ENCODE measurements around the gene FAM3D.

DNA sequence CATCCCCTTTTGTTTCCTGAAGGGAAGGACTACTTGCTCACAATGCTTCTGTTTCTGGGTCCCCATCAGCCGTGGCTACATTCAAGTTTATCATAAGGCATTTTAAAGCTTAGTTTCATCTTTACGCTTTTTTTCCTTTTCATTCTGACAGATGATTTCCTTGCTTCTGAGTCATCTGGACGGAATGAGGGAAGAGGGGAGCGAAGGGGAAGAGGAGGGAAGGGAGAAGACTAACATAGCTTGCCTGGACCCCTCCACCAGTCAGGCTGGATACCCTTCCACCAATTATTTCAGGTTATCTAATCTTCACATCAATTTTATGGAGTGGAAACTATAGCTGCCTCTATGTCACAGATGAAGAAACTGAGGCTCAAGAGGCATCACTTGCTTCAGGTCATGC, 27.6 kb downstream of the FAM3D start:
- TF ChIP-seq EP300 (IDR thresholded peaks at IDR 0.05) = no peak
- TF ChIP-seq, protein P1, sequence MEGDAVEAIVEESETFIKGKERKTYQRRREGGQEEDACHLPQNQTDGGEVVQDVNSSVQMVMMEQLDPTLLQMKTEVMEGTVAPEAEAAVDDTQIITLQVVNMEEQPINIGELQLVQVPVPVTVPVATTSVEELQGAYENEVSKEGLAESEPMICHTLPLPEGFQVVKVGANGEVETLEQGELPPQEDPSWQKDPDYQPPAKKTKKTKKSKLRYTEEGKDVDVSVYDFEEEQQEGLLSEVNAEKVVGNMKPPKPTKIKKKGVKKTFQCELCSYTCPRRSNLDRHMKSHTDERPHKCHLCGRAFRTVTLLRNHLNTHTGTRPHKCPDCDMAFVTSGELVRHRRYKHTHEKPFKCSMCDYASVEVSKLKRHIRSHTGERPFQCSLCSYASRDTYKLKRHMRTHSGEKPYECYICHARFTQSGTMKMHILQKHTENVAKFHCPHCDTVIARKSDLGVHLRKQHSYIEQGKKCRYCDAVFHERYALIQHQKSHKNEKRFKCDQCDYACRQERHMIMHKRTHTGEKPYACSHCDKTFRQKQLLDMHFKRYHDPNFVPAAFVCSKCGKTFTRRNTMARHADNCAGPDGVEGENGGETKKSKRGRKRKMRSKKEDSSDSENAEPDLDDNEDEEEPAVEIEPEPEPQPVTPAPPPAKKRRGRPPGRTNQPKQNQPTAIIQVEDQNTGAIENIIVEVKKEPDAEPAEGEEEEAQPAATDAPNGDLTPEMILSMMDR (IDR thresholded peaks at IDR 0.05) = no peak
